Heart right ventricle (tissue), 16 donors: Measurements from ENCODE around the gene CFAP298. TPM values are rescaled to one million over a fixed set of nuclear protein-coding genes. Genes with fewer than 3 reads are reported as not detected.
A peak's percentile ranks its signal among the peaks of the same experiment; 100 is the strongest.
"Not testable (repeated sequence)": the region's sequence is repeated elsewhere in the genome, so short reads cannot be mapped to it uniquely, and the experiment has no call there.

Source experiments
- ATAC-seq, 8 donors: fragments of 200-7000 bp; cut with Tn5 transposase; one replicate each; pipeline ENCODE4 v1.9.1; 2020; ENCODE audit warnings: mild to moderate bottlenecking in 8 of 8, moderate library complexity in 8 of 8, moderate number of reproducible peaks in 1 of 8
- DNase-seq, 2 donors: peaks; one replicate each; pipeline ENCODE4 v3.0.0-alpha.2; 2020
- H3K27ac ChIP-seq, 10 donors: fragments of 200-600 bp; sonication (generic) in 2 of 10; one replicate each; pipeline versions ENCODE4 v1.5.0 to v1.8.0; 2020 to 2022; ENCODE audit warnings: mild to moderate bottlenecking in 3 of 10
- H3K27me3 ChIP-seq, 7 donors: fragments of 200-600 bp; one replicate each; pipeline ENCODE4 v1.8.0; 2021 to 2022; ENCODE audit warnings: mild to moderate bottlenecking in 2 of 7
- H3K36me3 ChIP-seq, 9 donors: fragments of 200-600 bp; sonication (generic) in 1 of 9; one replicate each; pipeline versions ENCODE4 v1.5.0 to v1.8.0; 2020 to 2022; ENCODE audit warnings: mild to moderate bottlenecking in 2 of 9
- H3K4me1 ChIP-seq, 9 donors: fragments of 200-600 bp; sonication (generic) in 1 of 9; one replicate each; pipeline versions ENCODE4 v1.5.0 to v1.8.0; 2020 to 2022; ENCODE audit warnings: mild to moderate bottlenecking in 4 of 9
- H3K4me3 ChIP-seq, 10 donors: fragments of 200-600 bp; sonication (generic) in 2 of 10; one replicate each; pipeline versions ENCODE4 v1.5.0 to v1.8.0; 2020 to 2022; ENCODE audit warnings: mild to moderate bottlenecking in 7 of 10, moderate library complexity in 2 of 10
- H3K9me3 ChIP-seq, 11 donors: fragments of 200-600 bp in 10 of 11; sonication (generic) in 2 of 11; one replicate each; pipeline versions ENCODE4 v1.5.0 to v1.8.0; 2013 to 2022; ENCODE audit warnings: mild to moderate bottlenecking in 2 of 11, control low read depth in 1 of 11, moderate library complexity in 1 of 11
- WGBS, 2 donors: extraction: QIAGEN DNeasy Blood & Tissue Kit; methylation state at CpG; one replicate each; pipeline ENCODE4 v1.1.7; 2013; ENCODE audit warnings: inconsistent platforms in 1 of 2; 5-methylcytosine and 5-hydroxymethylcytosine counted together
- intact Hi-C, 10 donors: fragments of 100-400 bp; cut with DNase I; formaldehyde crosslinking; loops; one replicate each; pipeline versions ENCODE4 v1.11.1 to v1.14.2; 2022
- long read RNA-seq, 3 donors: library from polyadenylated mRNA; unstranded; transcript quantifications; one replicate each; pipeline ENCODE4 v2.0.0, GENCODE V29; 2020 to 2021
- polyA plus RNA-seq, 2 donors: library from polyadenylated mRNA; stranded (reverse); fragments of 200-250 nt; gene quantifications; one replicate each; pipeline ENCODE4 v1.2.3, GENCODE V29; 2013
- total RNA-seq, 10 donors: library from RNA; stranded (reverse); fragmentation: NEBNext Ultra II Directional in 3 of 10; extraction: Animal tissue kit (Norgen Biotek cat#: 25700) in 3 of 10; gene quantifications; one replicate each; pipeline versions ENCODE4 v1.2.1 to v1.2.4, GENCODE V29; 2021 to 2023
- TF ChIP-seq, protein P1 (sequence below), 9 donors: fragments of 200-600 bp; sonication (generic) in 2 of 9; IDR thresholded peaks; one replicate each; pipeline versions ENCODE4 v1.5.0 to v1.8.0; 2021 to 2022; ENCODE audit warnings: antibody characterized with exemption in 9 of 9, mild to moderate bottlenecking in 5 of 9, moderate library complexity in 1 of 9
- donor health status: Arrhythmogenic right ventricular cardiomyopathy.
- donor health status: ischemic (EF 13 %, LVEDD 7.1; RV severe dilation, severe dysfunction).
- donor health status: healthy with polysubstance abuse.
- donor health status: DM: no; HTN: yes; CAD: no.
- donor health status: DM: no; HTN: no; CAD: no.
- donor health status: ischemic (EF 25% LVEDD 6.9; RV normal size, moderate dysfunction).
- donor health status: ischemic (EF 25% LVEDD 5.7; RV mildly dilated, moderate dysfunction).
- donor health status: healthy.
- donor health status: DM: yes; HTN: yes; CAD: no.
- donor health status: Ischemic cardiomyopathy.
- donor health status: ischemic (EF 35%, LVEDD 5.7; RV mildly dilated, moderate dysfunction).
- donor health status: nonischemic (EF 11% LVEDD 7.7; RV severe dilation, severe dysfunction).
- donor health status: DM: yes; HTN: yes; CAD: no.
- donor health status: PGD.
- donor health status: ischemic (EF 29% LVEDD 5.4; RV normal size, mild dysfunction).
- donor health status: nonischemic (EF 23%, LVEDD 6.1; RV moderate dilation, normal function).

The CFAP298 gene, protein sequence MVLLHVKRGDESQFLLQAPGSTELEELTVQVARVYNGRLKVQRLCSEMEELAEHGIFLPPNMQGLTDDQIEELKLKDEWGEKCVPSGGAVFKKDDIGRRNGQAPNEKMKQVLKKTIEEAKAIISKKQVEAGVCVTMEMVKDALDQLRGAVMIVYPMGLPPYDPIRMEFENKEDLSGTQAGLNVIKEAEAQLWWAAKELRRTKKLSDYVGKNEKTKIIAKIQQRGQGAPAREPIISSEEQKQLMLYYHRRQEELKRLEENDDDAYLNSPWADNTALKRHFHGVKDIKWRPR
- total RNA-seq (10 to 100 TPM; 15.8 to 23.7 (median 21.6) TPM), polyA plus RNA-seq (10 to 100 TPM; 30.6 to 40.6 TPM)
- long read RNA-seq, donor 1, transcript CFAP298-201 (7 exons, 1,692 nt) = major isoform, 17 of 30 reads
- long read RNA-seq, donor 1, partial matches to known transcripts = 6 of 30 reads
- long read RNA-seq, donor 1, other reads (novel, unspliced or antisense) = 2 of 30 reads
- long read RNA-seq, donor 2, transcript CFAP298-201 (7 exons, 1,692 nt) = major isoform, 19 of 25 reads
- long read RNA-seq, donor 2, partial matches to known transcripts = 0 of 25 reads
- long read RNA-seq, donor 2, other reads (novel, unspliced or antisense) = 2 of 25 reads
- long read RNA-seq, donor 3, transcript CFAP298-201 (7 exons, 1,692 nt) = major isoform, 28 of 34 reads
- long read RNA-seq, donor 3, partial matches to known transcripts = 0 of 34 reads
- long read RNA-seq, donor 3, other reads (novel, unspliced or antisense) = 2 of 34 reads

DNA sequence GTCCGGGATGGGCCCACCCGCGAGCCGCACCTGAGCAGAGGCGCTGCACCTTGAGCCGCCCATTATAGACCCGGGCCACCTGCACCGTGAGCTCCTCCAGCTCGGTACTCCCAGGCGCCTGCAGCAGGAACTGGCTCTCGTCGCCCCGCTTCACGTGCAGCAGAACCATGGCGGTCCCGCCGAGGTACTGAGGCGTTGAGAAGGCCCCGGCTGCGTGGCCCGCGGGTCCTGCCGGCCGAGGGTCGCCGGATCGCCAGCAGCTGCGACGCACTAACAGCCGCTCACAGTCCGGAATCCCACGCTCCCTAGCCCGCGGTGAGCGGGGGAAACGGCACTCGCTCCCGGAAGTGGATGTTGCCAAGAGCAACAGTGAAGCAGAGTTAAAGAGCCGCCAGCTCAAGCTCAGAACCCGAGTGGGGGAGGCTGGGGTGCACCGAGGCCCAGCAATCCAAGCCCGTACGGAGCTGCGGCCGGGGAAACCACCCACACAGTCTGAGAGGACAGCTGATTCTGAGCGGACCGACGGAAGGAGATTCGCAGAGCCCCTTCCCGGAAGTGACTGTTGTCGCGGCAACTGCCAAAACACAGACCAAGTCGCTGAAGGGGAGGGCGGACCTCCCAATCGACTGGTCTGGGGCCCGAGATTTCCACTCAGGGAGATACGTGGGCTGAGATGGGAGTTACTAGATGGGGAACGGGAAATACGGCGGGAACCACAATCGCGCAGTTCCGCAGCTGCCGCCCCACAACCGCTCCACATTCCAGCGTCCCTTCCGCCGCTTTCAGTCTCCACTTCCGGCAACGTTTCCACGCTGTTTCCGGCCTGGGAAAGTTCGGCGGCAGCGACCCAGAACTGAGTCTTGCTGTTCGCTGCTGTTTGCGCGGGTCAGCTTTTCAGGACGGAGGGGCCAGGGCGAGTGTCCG is at the start of gene CFAP298:
Gene CFAP298, minus strand, starts transcription at position 303 of the 924 bp plus-strand sequence. Its CDS starts 134 bp downstream, at position 169.
- intact Hi-C loops = loop anchor here in 1 of 10 donors (5.0 kb wide), 1 partner anchor 50 kb away; no protein-coding TSS in a partner anchor
- Histone ChIP-seq H3K4me3 (peak within 1 kb of the TSS; percentile 68 to 99 (median 88)), H3K9me3 (no peaks in the 10 kb centered on the region), H3K27ac (peak within 1 kb of the TSS; percentile 30 to 97 (median 92)), H3K27me3 (no peaks in the 10 kb centered on the region), H3K4me1 (peaks cover 0 to 29% (median 18%) of the 10 kb centered on the region in 9 donors), H3K36me3 (peaks cover 0 to 31% (median 5%) of the 10 kb centered on the region in 9 donors)
- 0% methylated on average over 80 to 81 of the region's 81 CpGs for WGBS, 2 donors
- TF ChIP-seq, protein P1, sequence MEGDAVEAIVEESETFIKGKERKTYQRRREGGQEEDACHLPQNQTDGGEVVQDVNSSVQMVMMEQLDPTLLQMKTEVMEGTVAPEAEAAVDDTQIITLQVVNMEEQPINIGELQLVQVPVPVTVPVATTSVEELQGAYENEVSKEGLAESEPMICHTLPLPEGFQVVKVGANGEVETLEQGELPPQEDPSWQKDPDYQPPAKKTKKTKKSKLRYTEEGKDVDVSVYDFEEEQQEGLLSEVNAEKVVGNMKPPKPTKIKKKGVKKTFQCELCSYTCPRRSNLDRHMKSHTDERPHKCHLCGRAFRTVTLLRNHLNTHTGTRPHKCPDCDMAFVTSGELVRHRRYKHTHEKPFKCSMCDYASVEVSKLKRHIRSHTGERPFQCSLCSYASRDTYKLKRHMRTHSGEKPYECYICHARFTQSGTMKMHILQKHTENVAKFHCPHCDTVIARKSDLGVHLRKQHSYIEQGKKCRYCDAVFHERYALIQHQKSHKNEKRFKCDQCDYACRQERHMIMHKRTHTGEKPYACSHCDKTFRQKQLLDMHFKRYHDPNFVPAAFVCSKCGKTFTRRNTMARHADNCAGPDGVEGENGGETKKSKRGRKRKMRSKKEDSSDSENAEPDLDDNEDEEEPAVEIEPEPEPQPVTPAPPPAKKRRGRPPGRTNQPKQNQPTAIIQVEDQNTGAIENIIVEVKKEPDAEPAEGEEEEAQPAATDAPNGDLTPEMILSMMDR (IDR thresholded peaks at IDR 0.05) = no peak
- DNase-seq (peak; percentile 83 to 91), ATAC-seq (peak; percentile 94 to 97 (median 95))

DNA sequence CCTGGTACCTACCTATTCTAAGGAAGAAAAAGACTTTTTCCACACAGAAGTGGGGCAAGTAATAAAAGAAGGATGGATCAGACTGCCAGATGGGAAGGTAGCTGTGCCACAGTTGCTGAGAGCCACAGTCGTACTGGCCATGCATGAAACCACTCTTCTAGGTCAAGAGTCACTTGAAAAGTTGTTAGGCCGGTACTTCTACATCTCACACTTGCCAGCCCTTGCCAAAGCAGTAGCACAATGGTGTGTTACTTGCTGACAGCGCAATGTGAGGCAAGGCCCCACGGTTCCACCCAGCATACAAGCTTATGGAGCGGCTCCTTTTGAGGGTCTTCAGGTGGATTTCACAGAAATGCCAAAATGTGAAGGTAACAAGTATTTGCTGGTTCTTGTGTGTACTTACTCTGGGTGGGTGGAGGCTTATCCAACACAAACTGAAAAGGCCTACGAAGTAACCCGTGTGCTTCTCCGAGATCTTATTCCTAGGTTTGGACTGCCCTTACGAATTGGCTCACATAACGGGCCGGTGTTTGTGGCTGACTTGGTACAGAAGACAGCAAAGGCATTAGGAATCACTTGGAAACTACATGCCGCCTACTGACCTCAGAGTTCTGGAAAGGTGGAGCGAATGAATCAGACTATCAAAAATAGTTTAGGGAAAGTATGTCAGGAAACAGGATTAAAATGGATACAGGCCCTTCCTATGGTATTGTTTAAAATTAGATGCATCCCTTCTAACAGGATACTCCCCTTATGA is 49.0 kb upstream of the CFAP298 start:
- intact Hi-C loops, DNase-seq, H3K4me1 ChIP-seq, H3K27ac ChIP-seq, H3K4me3 ChIP-seq, H3K27me3 ChIP-seq, ATAC-seq: not testable (repeated sequence)
- 89 to 92% methylated on average over 13 of the region's 13 CpGs for WGBS, 2 donors
- H3K36me3 ChIP-seq = peaks cover 0 to 97% (median 38%) of the 10 kb centered on the region in 9 donors
- H3K9me3 ChIP-seq = peaks cover 0 to 25% (median 10%) of the 10 kb centered on the region in 11 donors

DNA sequence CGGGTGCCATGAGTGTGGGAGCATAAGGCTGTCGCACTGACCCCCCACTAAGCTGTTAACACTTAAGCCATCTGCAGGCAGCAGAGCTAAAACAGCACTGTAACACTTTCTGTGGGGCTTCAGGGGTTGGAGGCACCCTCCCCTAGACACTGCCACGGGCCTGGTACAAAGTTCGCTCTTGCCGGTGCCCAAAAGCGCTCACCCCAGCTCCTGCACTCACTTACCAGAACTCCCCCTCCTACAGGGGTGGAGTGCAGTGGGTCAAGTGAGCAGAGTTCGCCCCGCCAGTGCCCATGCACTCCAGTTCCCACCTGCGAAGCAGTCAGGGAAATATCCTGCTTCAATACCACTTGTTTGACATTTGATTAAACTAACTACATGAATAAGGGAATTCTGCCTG is 46.3 kb upstream of the CFAP298 start:
- Histone ChIP-seq H3K4me3 (no peak overlapping the region), H3K27ac (no peak overlapping the region), H3K36me3 (peaks cover 0 to 93% (median 19%) of the 10 kb centered on the region in 9 donors), H3K4me1 (no peaks in the 10 kb centered on the region), H3K9me3 (peaks cover 0 to 1% (median 0%) of the 10 kb centered on the region in 11 donors), H3K27me3 (no peaks in the 10 kb centered on the region)
- 95 to 98% methylated on average over 9 of the region's 9 CpGs for WGBS, 2 donors
- DNase-seq (no peak), ATAC-seq (no peak)
- intact Hi-C loops = loop anchor here in 3 of 10 donors (10.0 kb wide), 1 partner anchor 166 kb away; no protein-coding TSS in a partner anchor
- TF ChIP-seq, protein P1 (IDR thresholded peaks at IDR 0.05) = no peak

DNA sequence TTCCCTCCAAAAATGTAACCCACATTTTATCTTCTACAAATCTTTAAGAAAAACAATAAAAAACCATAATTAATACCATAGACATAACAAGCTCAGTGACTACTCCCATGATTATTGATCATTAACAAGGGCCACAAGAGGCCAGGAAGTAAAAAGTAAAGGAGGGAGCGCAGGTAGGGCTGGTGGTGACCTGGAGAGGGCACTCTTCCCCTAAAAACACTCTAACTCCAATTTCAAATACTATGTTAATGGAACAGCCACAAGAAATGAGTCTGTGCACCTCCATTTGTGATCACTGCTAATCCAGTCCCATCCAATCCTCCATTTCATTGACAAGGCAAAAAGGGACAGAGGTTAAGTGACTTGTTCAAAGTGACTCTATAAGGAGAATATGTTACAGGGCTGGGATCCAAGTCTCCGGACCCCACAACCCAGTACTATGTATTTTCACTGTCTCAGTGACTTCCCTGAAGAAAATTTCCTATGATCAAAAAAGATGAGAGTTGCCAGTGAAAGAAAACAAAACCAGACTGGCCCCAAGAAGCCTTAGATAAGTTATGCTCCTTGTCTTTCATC is 41.2 kb upstream of the CFAP298 start:
- intact Hi-C loops = loop anchor here in 7 of 10 donors (2.0 to 10.0 kb wide), 3 partner anchors 171 to 174 kb away; no protein-coding TSS in a partner anchor
- peaks cover 0 to 93% (median 13%) of the 10 kb centered on the region in 9 donors for H3K36me3 ChIP-seq
- no peak for ATAC-seq

More for the DNA sequence above, 41.2 kb upstream of the CFAP298 start:
- TF ChIP-seq, protein P1 (IDR thresholded peaks at IDR 0.05) = peak in 8 of 9 donors; percentile 10 to 62 (median 56)
- no peak overlapping the region for H3K4me3 ChIP-seq
- H3K27ac ChIP-seq = no peak overlapping the region
- no peaks in the 10 kb centered on the region for H3K27me3 ChIP-seq
- no peaks in the 10 kb centered on the region for H3K4me1 ChIP-seq
- no peak for DNase-seq
- H3K9me3 ChIP-seq = no peaks in the 10 kb centered on the region
- 91 to 93% methylated on average over 2 of the region's 2 CpGs for WGBS, 2 donors
